NK-92 (cell line): Measurements from ENCODE around the gene CFAP61.

ENCODE experiments used
- DNase-seq: peaks from one replicate; lab custom pipeline; 2025; ENCODE audit not compliant: unreplicated experiment; lab: John Stamatoyannopoulos, UW

Gene CFAP61

DNA sequence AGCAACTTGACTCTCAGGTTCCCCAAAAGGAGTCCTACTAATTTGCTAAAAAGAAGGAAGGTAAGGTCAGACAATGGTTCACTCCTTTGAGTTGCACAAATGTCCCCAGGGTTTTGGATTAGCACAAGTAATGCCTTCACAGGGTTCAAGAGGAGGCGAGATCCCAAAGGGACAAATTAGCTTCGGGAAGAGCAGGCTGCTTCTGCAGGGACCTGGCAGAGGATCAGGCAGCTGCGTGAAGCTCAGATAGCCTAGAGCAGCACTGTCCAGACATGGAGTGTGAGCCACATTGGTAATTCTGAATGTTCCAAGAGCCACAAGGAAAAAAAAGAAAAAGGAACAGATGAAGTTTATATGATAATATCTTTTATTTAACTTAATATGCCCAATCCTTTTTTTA is 115.4 kb downstream of the CFAP61 start:
- no peak for DNase-seq

DNA sequence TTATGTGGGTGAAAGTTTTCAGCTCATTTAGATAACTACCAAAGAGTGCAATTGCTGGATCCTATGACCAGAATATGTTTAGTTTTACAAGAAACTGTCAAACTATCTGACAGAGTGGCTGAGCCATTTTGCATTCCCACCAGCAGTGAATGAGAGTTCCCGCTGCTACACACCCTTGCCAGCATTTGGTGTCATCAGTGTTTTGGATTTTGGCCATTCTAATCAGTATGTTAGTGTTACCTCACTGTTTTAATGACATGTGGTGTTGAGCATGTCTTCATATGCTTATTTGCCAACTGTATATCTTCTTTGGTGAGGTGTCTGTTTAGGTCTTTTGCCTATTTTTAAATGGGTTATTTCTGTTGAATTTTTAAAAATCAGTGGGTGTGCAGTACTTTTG is 120.9 kb downstream of the CFAP61 start:
- no peak for DNase-seq

DNA sequence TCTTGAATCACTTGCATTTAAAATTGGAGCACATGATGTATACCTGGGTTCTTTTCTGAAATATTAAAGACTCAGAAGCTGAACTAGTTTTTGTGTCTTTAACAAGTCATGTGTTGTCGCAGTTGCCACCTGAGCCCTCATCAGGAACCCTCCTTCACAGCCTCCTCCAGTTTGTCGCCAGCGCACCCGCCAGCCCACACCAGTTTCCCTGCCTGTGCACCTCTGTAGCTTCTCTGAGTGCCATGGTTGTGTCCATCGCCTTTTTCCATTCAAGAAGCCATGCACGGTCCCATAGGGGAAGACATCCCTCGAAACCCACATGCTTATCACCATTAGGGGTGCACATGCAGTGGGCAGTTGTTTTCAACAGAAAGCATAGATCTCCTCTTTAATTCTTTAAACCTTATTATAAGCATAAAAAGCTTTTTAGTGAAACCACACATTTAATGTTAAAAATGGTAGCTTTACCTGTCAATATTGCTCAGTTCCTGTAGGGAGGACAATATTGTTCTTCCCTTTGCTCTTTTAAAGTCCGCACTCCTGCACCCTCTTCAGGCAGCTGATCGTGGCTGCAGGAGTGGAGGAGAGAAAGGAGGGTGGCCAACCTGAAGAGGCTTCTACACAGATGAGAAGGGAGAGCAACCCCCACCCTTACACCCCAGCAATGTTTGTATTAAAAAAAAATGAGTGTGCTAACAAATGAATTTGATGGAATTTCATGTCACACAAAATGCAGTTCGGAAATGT is 121.9 kb downstream of the CFAP61 start:
- no peak for DNase-seq

DNA sequence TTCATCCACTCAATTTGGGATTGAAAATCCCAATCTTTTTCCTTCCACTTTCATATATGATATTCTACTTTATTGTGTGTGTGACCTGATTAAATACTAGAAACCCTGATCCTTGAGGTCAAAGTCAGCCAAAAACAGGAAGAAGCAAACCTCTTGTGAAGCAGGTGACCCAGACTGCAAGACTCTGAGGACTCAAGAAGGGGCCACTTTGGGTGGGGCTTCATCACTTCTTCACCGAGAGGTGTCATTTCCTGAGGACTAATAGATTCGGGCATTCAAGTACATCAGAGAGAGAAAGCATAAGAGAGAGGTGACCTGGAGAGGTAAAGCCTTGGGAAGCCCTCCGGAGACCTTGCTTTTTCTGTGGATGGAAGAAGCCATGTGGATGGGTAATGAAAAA is 129.0 kb downstream of the CFAP61 start:
- no peak for DNase-seq

DNA sequence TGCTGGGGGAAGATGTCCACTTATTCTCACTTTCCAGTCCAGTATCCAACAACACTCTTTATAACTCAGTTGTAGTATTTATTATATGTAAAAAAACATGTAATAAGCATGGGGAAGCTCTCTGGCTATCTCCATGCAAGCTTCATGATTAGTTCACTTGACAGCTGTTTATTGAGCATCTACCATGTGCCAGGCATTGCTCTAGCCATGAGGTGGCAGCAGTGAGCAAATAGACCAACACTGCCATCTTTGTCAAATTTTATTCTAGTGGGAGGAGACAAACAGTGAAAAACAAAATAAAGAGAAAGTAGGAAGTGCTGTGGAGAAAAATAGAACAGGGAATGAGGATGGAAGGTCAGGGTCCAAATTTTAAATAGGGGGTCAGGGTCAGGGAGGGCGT is 131.8 kb downstream of the CFAP61 start:
- DNase-seq: no peak

- DNase-seq: no peak
These were observed 132.4 kb downstream of the CFAP61 start for GRCh38 chr20:20184706-20185105.

- DNase-seq: no peak
These were observed 136.3 kb downstream of the CFAP61 start for GRCh38 chr20:20188647-20189046.

- DNase-seq: no peak
These were observed 140.0 kb downstream of the CFAP61 start for GRCh38 chr20:20192366-20192765.

- DNase-seq: no peak
These were observed 142.8 kb downstream of the CFAP61 start for GRCh38 chr20:20195021-20195705.

- no peak for DNase-seq
These were observed 144.3 kb downstream of the CFAP61 start for GRCh38 chr20:20196610-20197009.

DNA sequence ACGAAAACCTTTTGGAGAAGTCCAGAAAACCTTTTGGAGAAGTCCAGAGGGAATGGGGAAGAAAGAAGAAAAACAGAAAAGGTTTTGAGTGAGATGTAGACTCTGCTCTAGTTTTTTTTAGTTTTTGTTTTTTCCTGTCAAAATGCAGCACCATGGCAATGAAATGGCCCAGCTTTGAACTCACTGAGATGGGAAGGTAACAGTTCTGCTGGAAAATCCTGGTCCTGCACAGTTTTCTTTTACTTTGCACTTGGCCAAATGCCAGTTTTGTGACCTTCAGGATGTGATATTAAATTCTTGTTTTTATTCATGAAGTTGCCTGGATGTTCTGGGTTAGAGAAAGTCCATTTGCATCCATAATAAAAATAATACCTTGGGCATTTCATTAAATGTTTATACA is 145.7 kb downstream of the CFAP61 start:
- no peak for DNase-seq

- no peak for DNase-seq
These were observed 147.2 kb downstream of the CFAP61 start for GRCh38 chr20:20199361-20200160.

DNA sequence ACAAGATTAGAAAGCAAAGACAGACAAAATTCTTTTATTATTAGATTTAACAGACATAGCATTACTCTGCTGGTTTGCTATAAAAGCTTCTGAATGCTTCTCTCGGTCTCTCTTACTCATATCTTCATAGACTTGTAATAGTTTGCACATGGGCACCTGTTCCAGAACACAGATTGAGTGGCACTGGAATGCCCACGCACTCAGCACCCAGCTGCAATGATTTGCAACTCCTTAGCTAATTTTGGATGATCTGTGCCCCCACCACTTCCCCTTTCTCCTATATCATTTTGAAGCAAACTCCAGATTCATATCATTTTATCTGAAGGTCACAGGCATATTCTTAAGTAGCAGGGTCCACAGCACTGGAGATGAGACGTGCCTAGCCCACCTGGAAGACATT is 148.8 kb downstream of the CFAP61 start:
- no peak for DNase-seq

DNA sequence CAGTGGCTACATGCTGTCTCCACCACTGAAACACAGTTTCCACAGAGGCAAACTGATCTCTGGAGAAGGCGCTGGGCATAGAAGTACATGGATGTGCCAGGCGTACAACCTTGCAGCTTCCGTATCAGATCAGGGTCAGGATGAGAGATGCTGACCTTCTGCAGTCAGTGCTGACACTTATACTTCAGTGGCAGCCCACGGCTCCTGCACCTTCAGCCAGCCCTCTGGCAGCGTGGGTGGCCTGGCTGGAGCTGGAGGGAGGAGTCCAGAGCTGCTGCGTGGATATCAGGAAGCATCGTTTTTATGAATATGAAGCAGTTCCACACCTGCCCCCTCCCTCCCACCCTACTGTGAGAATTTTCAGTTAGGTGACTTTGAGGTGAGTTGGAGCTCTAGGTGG is 149.3 kb downstream of the CFAP61 start:
- no peak for DNase-seq

DNA sequence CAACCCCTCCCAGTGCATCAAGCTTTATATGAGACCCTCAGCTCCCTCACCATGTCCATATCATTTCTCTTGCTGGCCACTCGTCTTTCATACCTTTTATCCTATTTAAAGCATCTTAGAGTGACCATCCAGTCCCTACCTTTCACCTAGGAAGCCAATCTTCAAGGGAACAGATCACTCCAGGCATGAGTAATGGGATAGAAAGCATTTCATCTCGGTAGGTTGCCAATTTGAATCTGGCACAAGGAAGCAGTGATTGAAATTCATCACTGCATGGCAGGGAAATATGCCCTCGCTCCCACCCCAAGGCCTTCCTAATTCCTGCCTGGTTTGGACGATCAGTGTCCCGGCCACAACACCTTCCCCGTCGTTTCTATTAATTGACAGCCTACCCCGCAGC is 150.4 kb downstream of the CFAP61 start:
- no peak for DNase-seq

DNA sequence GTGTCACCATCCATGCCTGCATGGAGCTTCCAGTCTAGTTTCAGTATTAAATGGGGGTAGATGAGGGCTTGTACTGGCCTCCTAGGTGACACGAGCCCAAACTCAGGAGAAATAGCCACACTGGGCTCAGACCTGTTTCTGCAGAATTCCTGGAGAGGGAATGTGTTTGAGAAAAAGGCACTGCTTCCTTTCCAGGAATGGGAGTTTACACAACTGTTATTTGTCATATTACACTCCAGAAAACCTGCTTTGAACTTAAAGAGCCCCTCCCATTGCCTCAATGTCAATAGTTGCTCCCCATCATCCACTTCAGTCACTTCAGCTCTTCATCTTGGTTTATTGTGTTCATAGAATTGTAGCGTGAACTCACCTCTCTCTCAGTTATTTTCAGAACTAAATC is 151.5 kb downstream of the CFAP61 start:
- no peak for DNase-seq

GRCh38 chr20:20204256-20204655 is 151.9 kb downstream of the CFAP61 start:
- DNase-seq: no peak

DNA sequence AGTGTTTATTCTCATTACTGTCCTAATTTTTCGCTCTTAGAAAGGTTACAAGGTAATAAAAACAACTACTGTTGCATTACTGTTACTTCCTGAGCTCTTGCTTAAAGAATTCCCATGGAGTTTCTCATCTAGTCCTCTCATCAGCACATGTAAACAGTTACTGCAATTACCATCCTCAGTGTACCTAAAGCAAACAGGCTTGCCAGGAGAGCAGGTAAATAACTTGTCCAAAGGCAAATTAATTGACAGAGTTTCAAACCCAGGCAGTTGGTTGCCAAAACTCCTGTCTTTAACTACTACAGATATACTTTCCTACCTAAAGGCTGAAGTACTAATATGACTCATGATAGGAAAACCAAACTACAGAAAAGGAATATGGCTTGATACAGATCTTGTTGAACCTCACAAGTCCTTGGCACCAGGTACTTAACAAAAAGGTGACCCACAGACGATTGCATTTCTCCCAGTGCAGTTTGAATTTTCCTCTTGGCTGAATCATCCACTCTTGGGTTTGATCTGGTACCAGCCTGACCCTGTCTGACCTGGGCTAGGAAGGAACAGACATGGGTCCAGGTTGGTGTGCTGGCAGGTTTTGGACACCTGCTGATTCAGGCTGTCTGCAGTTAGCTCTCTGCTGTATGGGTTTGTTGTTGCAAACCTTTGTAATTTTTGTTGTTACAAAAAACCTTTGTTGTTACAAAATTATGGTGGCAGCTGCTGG is 153.0 kb downstream of the CFAP61 start:
- DNase-seq: no peak

DNA sequence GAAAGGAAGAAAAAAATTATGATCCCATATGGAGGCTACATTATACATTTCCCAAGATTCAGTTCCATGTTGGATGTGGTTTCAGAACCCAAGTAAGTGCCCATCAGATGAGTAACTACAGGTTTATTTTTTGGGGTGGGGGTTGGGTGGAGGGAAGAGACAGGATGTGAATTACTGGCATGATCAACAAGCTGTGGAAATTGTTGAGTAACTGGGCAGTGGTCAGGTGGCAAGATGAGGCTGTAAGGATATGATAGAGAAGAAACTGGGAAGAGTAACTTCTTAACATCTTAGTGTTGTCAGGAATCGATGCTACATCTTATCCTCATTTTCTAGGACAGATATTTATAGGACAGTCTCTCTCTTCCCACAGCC is 153.5 kb downstream of the CFAP61 start:
- DNase-seq: no peak

GRCh38 chr20:20206788-20207187 is 154.5 kb downstream of the CFAP61 start:
- DNase-seq: no peak

DNA sequence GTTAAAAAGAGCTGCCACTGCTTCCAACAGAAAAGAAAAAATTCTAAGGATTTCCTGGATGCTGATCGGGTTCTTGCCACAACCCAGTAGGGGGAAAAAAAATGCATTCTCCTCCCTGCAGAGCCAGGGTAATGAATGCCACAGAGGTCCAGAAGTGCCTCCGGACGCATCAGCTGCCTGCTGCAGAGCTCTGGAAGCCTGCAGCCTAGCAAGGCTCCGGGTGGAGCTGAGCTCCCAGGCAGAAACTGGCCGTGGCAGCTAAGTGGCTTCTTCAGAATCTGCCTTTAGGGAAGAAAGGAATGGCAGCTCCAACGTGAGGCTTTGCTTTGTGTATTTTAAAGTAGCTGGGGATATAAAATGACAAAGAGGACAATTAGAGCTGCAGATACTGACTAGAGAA is 155.0 kb downstream of the CFAP61 start:
- DNase-seq: no peak
